Measurements from ENCODE around the gene VWF.

Gene VWF

DNA sequence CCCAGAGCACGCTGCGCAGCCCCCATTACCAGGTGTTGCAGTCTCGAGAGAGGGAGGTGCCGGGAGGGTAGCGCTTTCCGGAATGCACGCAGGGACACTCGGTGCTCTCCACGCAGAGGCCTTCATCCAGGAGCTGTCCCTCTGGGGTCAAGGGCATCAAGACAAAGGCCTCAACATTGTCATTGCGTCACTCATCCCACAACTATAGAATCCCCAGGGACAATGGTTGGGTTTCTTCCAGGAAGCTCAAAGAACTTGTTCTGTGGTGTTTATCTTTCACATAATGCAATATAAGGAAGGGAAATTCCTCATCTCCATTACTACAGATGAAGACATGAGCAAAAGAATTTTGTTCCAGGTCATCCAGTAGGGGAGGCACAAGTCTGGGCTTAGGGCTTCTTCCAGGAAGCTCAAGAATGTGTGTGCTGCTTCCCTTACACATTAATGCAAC is 52.1 kb downstream of the VWF start:
- H3K27me3 ChIP-seq (ENCODE audit: insufficient read depth, poor library complexity, severe bottlenecking): peaks cover 28% of the 10 kb centered on the region
- no peak overlapping the region for H3K4me3 ChIP-seq (replicated peaks; ENCODE audit: insufficient read depth, low read length)
- no peak overlapping the region for H3K27ac ChIP-seq (replicated peaks)
- TF ChIP-seq, protein P1, sequence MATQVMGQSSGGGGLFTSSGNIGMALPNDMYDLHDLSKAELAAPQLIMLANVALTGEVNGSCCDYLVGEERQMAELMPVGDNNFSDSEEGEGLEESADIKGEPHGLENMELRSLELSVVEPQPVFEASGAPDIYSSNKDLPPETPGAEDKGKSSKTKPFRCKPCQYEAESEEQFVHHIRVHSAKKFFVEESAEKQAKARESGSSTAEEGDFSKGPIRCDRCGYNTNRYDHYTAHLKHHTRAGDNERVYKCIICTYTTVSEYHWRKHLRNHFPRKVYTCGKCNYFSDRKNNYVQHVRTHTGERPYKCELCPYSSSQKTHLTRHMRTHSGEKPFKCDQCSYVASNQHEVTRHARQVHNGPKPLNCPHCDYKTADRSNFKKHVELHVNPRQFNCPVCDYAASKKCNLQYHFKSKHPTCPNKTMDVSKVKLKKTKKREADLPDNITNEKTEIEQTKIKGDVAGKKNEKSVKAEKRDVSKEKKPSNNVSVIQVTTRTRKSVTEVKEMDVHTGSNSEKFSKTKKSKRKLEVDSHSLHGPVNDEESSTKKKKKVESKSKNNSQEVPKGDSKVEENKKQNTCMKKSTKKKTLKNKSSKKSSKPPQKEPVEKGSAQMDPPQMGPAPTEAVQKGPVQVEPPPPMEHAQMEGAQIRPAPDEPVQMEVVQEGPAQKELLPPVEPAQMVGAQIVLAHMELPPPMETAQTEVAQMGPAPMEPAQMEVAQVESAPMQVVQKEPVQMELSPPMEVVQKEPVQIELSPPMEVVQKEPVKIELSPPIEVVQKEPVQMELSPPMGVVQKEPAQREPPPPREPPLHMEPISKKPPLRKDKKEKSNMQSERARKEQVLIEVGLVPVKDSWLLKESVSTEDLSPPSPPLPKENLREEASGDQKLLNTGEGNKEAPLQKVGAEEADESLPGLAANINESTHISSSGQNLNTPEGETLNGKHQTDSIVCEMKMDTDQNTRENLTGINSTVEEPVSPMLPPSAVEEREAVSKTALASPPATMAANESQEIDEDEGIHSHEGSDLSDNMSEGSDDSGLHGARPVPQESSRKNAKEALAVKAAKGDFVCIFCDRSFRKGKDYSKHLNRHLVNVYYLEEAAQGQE (IDR thresholded peaks at IDR 0.05; ENCODE audit: insufficient replicate concordance, low read depth): no peak
- DNase-seq (ENCODE audit: low read depth in 1 of 2, low spot score in 1 of 2): no peak

DNA sequence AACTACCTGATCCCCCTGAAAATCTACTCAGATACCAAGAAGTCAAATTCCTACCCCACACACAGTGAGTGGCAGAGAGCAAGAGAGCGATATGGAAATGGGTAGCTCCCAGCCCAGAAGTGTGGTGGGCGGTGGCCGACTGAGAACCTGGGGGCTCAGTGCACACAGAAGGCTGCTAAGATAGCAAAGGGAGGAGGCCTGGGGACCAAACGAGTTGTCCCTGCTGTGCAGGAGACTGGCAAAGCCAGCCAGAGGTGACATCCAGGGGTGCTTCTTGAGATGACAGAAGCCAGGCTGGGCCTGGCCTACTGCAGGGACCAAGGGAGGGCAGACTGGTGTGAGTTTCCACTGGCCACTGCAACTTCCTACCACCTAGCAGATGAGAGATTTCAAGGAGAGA is 52.9 kb downstream of the VWF start:
- TF ChIP-seq GABPA (IDR thresholded peaks at IDR 0.05; ENCODE audit: low read depth) (no peak), POLR2AphosphoS5 (IDR thresholded peaks at IDR 0.05; ENCODE audit: low read depth) (no peak), SPI1 (IDR thresholded peaks at IDR 0.05; ENCODE audit: borderline replicate concordance, low read depth) (no peak)
- TF ChIP-seq, protein P2, sequence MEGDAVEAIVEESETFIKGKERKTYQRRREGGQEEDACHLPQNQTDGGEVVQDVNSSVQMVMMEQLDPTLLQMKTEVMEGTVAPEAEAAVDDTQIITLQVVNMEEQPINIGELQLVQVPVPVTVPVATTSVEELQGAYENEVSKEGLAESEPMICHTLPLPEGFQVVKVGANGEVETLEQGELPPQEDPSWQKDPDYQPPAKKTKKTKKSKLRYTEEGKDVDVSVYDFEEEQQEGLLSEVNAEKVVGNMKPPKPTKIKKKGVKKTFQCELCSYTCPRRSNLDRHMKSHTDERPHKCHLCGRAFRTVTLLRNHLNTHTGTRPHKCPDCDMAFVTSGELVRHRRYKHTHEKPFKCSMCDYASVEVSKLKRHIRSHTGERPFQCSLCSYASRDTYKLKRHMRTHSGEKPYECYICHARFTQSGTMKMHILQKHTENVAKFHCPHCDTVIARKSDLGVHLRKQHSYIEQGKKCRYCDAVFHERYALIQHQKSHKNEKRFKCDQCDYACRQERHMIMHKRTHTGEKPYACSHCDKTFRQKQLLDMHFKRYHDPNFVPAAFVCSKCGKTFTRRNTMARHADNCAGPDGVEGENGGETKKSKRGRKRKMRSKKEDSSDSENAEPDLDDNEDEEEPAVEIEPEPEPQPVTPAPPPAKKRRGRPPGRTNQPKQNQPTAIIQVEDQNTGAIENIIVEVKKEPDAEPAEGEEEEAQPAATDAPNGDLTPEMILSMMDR (IDR thresholded peaks at IDR 0.05; ENCODE audit: insufficient read depth, low read length): no peak
- TF ChIP-seq, protein P1 (IDR thresholded peaks at IDR 0.05; ENCODE audit: insufficient replicate concordance, low read depth): no peak
- no peak overlapping the region for H3K27ac ChIP-seq (replicated peaks)
- no peak overlapping the region for H3K4me3 ChIP-seq (replicated peaks; ENCODE audit: insufficient read depth, low read length)
- H3K27me3 ChIP-seq (ENCODE audit: insufficient read depth, poor library complexity, severe bottlenecking): peaks cover 27% of the 10 kb centered on the region
- DNase-seq (ENCODE audit: low read depth in 1 of 2, low spot score in 1 of 2): no peak

DNA sequence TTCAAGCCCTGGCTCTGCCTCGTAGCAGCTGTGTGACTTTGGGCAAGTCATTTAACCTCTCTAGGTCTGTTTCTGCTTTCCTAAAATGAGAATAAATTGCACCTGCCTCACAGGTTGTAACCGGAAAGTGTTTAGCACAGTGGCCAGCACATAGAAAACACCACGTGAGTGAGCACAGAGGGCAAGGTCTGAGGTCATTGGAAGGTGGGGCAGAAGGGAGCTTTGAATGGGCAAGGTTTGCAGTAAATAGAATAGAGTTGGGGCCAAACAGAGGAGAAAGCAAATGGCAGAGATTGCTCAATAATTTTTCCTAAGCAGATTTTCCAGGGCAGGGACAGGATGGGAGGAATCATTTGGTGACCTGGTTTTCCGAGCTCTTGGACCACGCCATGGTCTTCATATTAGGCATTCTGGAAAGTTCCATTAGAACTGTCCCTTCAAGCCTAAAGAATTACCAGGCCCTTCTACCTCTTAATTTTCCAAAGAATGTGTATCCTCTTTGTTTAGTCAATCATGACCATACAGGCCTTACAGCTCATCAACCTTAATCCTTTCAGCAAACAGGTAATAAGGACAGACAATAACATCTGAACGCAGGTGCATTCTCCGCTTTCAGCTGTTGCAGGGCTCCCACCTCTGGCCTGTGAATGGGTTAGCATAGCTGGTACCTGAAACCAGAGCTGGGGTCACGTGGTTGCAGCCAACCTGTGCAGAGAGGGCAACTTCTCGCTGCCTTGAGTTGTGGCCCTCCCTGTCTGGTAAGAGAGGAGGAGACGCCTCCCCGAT is 53.8 kb downstream of the VWF start:
- DNase-seq (ENCODE audit: low read depth in 1 of 2, low spot score in 1 of 2): no peak
- TF ChIP-seq, protein P1 (IDR thresholded peaks at IDR 0.05; ENCODE audit: insufficient replicate concordance, low read depth): no peak
- TF ChIP-seq GABPA (IDR thresholded peaks at IDR 0.05; ENCODE audit: low read depth): no peak
- TF ChIP-seq POLR2AphosphoS5 (IDR thresholded peaks at IDR 0.05; ENCODE audit: low read depth): no peak
- TF ChIP-seq, protein P2 (IDR thresholded peaks at IDR 0.05; ENCODE audit: insufficient read depth, low read length): no peak
- no peak for TF ChIP-seq SPI1 (IDR thresholded peaks at IDR 0.05; ENCODE audit: borderline replicate concordance, low read depth)
- Histone ChIP-seq H3K27me3 (ENCODE audit: insufficient read depth, poor library complexity, severe bottlenecking) (peaks cover 18% of the 10 kb centered on the region), H3K4me3 (replicated peaks; ENCODE audit: insufficient read depth, low read length) (no peak overlapping the region), H3K27ac (replicated peaks) (no peak overlapping the region)
